ENCODE measurements around the gene CCDC107. TPM values are rescaled to one million over a fixed set of nuclear protein-coding genes. Genes with fewer than 3 reads are reported as not detected.

The CCDC107 gene
- total and polyA plus RNA-seq, 8 donors: 13.8 to 84.7 (median 23.0) TPM

GRCh38 chr9:35646533-35647265, 11.4 kb upstream of the CCDC107 start:
- 1% methylated on average over 49 to 58 of the region's 58 CpGs for WGBS, 2 donors
- H3K27ac ChIP-seq: peak overlapping the region; percentile 72 to 94 (median 82)
- DNase-seq (peak; percentile 86 to 99 (median 94)), ATAC-seq (peak; percentile 95 to 97 (median 96)), FAIRE-seq (no peak)
- no peaks in the 10 kb centered on the region for H3K9me3 ChIP-seq
- H3K4me3 ChIP-seq: peak overlapping the region; percentile 30 to 67 (median 48)
- no peaks in the 10 kb centered on the region for H3K36me3 ChIP-seq
- TF ChIP-seq, protein P1, sequence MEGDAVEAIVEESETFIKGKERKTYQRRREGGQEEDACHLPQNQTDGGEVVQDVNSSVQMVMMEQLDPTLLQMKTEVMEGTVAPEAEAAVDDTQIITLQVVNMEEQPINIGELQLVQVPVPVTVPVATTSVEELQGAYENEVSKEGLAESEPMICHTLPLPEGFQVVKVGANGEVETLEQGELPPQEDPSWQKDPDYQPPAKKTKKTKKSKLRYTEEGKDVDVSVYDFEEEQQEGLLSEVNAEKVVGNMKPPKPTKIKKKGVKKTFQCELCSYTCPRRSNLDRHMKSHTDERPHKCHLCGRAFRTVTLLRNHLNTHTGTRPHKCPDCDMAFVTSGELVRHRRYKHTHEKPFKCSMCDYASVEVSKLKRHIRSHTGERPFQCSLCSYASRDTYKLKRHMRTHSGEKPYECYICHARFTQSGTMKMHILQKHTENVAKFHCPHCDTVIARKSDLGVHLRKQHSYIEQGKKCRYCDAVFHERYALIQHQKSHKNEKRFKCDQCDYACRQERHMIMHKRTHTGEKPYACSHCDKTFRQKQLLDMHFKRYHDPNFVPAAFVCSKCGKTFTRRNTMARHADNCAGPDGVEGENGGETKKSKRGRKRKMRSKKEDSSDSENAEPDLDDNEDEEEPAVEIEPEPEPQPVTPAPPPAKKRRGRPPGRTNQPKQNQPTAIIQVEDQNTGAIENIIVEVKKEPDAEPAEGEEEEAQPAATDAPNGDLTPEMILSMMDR (IDR thresholded peaks at IDR 0.05): peak; percentile 87 to 95 (median 90)
- peaks cover 0 to 10% (median 0%) of the 10 kb centered on the region in 3 donors for H3K4me1 ChIP-seq
- intact Hi-C loops (cut with DNase I): loop anchor here in 1 of 3 donors (10.0 kb wide), 1 partner anchor 58 kb away; no protein-coding TSS in a partner anchor
- H3K27me3 ChIP-seq: no peaks in the 10 kb centered on the region

- Histone ChIP-seq H3K27me3 (no peaks in the 10 kb centered on the region), H3K4me3 (no peak overlapping the region), H3K27ac (no peak overlapping the region), H3K4me1 (peaks cover 0 to 24% (median 0%) of the 10 kb centered on the region in 3 donors), H3K9me3 (no peaks in the 10 kb centered on the region), H3K36me3 (no peaks in the 10 kb centered on the region)
- TF ChIP-seq, protein P1 (IDR thresholded peaks at IDR 0.05): no peak
- ATAC-seq (no peak), DNase-seq (peak in 1 of 6 donors; percentile 79), FAIRE-seq (no peak)
- 84 to 88% methylated on average over 26 of the region's 26 CpGs for WGBS, 2 donors
- intact Hi-C loops (cut with DNase I): loop anchor here in 1 of 3 donors (10.0 kb wide), 1 partner anchor 55 kb away; no protein-coding TSS in a partner anchor
These were observed 8.4 kb upstream of the CCDC107 start for GRCh38 chr9:35649431-35650340.

DNA sequence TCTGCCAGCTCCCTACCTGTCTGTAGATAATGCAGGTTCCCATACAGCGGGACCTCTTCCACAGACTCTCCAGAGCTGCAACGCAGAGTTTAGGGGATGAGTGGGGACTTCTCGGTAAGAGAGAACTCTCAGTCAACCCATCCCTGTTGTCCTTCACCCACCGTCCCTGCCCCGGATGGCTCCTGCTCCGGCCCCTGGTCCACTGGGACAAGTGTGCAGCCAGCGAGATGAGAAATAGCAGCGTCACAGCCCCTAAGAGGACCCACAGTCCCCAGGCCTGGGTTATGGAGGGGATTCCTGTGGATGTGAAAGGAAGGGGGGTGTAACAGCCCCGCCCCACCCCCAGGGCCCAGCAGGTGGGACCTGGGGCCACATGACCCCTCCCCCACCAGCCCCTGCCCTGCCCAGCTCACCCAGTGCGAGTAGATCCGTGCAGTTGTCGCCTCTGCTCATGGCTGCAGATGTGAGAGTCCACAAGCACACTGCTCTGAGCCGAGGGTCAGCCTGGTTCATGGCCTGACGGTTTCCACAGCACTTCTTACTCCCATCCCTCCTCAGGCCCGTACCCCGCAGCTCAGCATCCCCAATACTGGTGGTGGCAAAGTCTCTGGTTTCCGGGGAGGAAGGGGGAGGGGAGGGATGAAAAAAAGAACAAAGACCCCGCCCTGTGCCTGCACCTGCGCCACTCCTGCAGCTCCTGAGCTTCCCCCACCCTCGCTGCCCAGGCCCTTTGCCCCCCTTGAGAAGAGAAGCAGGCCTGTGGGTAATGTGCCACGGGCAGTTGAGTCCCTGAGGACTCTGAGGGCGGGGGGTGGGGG, 7.5 kb upstream of the CCDC107 start, which contains the start of gene SIT1:
SIT1 (minus strand) TSS at position 591 of the 818 bp plus-strand sequence; CDS start at position 513, 78 bp downstream.
- 75 to 81% methylated on average over 21 to 22 of the region's 22 CpGs for WGBS, 2 donors
- peaks cover 0 to 22% (median 0%) of the 10 kb centered on the region in 3 donors for H3K4me1 ChIP-seq
- TF ChIP-seq, protein P1 (IDR thresholded peaks at IDR 0.05): no peak
- DNase-seq (peak in 1 of 6 donors; percentile 55), ATAC-seq (no peak), FAIRE-seq (no peak)
- H3K36me3 ChIP-seq: no peaks in the 10 kb centered on the region
- H3K4me3 ChIP-seq: no peak within 1 kb of the TSS
- H3K27ac ChIP-seq: no peak within 1 kb of the TSS
- intact Hi-C loops (cut with DNase I): no loop called here
- H3K9me3 ChIP-seq: no peaks in the 10 kb centered on the region
- no peaks in the 10 kb centered on the region for H3K27me3 ChIP-seq

DNA sequence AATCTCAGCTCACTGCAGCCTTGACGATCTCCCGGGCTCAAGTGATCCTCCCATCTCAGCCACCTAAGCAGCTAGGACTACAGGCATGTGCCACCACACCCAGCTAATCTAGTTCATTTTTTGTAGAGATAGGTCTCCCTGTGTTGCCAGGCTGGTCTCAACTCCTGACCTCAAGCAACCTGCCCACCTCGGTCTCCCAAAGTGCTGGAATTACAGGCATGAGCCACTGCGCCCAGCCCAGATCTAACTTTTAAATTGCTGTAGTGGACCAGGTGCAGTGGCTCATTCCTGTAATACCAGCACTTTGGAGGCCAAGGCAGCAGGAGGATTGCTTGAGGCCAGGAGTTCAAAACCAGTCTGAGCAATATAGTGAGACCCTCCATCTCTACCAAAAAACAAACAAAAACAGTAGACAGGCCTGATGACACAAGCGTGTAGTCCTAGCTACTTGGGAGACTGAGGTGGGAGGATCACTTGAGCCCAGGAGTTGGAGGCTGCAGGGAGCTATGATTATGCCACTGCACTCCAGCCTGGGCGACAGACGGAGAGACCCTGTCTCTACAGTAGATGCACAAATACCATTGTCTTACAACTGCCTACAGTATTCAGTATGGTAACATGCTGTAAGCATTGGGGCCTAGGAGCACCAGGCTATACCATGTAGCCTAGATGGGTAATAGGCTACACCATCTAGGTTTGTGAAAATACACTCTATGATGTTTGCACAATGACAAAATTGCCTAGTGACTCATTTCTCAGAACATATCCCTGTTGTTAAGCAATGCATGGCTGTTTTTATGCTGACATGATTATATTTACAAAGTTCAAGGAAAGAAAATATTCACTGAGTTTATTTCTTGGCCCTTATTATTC, 5.9 kb upstream of the CCDC107 start:
- DNase-seq: no peak

More for the DNA sequence above, 5.9 kb upstream of the CCDC107 start:
- Histone ChIP-seq H3K27me3 (no peaks in the 10 kb centered on the region), H3K4me1 (peaks cover 0 to 18% (median 2%) of the 10 kb centered on the region in 3 donors), H3K36me3 (no peaks in the 10 kb centered on the region), H3K9me3 (no peaks in the 10 kb centered on the region), H3K4me3 (no peak overlapping the region), H3K27ac (peak overlapping the region in 1 of 4 donors; percentile 28)
- ATAC-seq (peak; percentile 5 to 53 (median 30)), FAIRE-seq (no peak)
- TF ChIP-seq, protein P1 (IDR thresholded peaks at IDR 0.05): no peak
- intact Hi-C loops (cut with DNase I): no loop called here
- 74 to 76% methylated on average over 7 of the region's 7 CpGs for WGBS, 2 donors
